Stimulated activated CD8-positive, alpha-beta memory T cell treated with anti-CD3 and anti-CD28 coated beads, Interleukin-4, amount 100 ng/mL, for 24 hours (primary cell): ENCODE data around the gene ADAMTS2.

Experiments used
- DNase-seq: peaks from one replicate; pipeline ENCODE4 v3.0.0-alpha.2; 2020; ENCODE audit warnings: low read depth

ADAMTS2 gene

DNA sequence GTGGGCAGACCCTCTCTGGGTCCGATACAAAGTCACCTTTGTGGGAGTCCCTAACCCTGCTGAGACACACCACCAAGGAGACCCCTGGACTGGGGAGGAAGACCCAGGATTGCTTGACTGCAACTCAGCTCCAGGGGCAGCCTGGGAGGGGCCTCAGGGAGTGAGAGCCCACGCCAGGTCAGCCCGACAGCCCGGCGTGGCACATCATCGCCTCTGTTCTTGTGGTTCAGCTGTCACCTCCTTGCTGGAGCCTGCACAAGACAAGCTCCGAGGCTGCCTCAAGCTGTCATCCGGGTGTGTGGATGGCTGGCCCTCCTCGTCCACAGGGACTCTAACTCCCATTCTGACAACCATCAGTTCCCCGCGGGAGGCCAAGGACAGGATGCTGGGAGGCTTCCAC, 151.5 kb downstream of the ADAMTS2 start:
- DNase-seq: no peak

DNA sequence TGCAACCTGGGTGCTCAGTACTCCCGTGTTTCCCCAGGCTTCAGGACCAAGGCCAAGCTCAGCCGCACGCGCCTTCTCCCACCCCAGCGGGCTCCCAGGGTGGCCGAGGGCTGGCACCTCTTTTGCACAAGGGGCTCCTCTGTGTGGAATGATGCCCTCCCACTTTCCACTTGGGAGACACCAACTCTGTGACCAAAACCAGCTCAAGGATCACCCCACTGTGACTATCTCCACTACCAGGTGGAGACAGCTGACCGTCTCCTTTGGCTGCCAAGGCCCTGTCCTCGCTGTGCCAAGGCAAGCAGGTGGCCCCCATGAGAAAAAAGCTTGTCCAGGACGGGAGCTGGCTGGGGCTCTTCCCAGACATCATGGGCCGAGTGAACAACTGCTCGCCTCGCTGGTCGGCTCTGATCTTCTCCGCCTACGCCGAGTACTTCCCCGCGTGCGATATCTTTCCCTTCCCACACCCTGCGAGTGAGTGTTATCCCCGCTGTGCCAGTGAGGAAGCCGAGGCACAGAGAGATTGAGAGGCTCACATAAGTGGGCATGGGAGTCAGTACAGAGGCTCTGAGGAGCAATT, 152.3 kb downstream of the ADAMTS2 start:
- DNase-seq: no peak

DNA sequence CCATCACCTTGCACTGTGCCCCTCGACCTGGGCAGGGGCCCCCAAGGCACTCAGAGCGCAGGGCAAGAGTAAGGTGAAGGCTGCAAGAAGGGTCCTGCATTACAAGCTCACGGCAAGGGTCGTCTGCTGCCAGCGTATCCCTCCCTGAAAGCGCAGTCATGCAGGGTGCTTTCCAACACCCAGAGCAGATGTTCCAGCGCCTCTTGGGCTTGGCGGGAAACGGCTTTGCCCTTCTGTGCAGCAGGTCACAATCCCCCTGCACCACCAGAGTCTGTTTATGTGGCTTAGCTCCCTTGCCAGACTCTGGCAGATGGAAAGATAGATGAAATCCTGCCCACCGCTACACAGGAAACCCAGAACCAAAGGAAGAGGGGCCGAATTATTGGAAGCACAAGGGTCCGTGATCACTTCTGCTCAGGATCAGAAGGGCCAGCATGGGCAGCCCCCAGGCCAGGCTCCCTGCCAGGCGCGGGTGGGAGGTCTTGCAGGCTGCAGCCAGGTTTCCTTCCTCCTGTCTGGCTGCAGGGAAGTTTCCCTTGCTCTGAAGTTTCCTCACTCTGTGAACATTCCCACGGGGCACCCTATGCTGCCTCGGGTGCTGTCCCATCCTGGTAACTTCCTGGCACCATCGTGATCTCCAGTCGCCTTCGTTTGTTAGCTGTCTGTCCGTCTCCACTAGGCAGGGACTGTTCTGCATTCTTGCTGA, 152.9 kb downstream of the ADAMTS2 start:
- no peak for DNase-seq

DNA sequence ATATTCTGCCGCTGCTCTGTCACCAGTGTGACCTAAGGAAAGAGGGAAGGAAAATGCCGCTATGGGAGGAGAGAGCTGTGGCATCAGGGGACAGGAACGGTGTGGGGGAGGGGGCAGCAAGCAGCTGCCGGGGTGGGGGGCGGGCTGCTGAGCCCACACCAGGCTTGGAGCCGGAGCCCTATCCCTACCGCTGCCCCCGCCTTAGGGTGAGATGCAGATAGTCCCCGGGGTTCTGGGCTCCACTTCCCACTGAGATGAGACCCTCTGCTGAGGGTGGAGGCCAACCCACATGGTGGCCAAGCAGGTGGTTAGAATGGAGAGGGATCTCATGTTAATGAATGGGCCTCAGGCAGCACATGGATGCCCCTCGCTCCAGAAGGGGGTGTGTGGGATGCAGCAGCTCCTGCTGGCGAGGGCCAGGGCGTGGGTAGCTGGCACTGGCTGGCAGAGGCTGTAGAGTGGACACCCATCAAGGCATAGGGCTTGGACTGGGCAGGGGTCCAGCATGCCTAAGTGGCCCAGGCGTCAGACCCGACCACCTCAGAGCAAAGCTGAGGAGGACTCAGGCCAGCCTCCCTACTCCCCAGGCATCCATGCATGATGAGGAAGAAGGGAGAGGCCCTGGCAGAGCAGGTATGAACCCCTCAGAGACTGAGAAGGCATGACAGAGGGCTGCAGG, 153.6 kb downstream of the ADAMTS2 start:
- DNase-seq: no peak

DNA sequence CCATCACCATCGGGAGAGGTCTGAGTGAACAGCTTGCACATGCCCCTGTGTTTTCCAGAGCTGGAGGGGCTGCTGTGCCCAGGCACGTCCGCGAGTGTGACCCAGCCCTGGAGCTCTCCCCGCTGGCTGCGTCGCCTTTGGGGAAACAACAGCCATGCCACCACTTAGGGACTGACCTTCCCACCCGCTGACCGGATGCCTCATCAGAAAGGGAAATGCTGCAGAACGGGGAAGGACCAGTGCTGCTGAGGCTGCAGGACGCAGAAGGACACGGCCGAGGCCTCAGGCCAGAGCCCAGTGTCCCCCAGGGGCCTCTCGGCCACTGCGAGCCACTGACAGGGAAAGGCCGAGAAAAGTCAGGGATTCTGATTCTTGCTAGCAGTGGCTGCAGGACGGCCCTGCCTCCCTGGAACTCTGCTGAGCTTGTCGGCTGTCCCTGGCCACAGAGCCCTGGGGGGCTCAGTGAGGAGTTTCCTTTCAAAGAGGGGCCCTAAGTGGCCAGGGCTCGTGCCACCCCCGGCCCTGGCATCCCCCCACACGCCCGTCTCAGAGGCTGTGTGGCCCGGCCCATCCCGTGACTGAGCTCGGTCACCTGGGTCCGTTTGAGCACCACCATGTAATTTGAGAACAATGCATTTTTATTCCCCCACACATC, 154.3 kb downstream of the ADAMTS2 start:
- no peak for DNase-seq

DNA sequence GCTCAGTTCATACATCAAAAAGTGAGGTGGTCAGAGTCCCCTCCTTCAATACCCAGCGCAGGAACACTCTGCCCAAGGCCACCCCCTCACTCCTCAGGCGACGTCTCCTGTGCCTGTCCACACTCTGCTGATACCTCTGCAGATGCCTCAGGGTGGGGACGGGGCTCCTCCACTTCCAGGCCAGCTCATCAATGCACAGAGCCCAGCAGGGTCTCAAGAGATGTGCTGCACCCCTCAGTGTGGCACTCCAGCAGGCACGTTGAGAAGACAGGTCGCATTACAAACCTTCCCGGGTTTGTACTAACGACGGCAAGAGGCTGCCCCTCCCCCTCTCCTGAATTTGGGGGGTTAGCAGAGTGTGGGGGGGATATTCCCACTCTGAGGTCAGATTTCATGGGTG, 156.6 kb downstream of the ADAMTS2 start:
- no peak for DNase-seq

DNA sequence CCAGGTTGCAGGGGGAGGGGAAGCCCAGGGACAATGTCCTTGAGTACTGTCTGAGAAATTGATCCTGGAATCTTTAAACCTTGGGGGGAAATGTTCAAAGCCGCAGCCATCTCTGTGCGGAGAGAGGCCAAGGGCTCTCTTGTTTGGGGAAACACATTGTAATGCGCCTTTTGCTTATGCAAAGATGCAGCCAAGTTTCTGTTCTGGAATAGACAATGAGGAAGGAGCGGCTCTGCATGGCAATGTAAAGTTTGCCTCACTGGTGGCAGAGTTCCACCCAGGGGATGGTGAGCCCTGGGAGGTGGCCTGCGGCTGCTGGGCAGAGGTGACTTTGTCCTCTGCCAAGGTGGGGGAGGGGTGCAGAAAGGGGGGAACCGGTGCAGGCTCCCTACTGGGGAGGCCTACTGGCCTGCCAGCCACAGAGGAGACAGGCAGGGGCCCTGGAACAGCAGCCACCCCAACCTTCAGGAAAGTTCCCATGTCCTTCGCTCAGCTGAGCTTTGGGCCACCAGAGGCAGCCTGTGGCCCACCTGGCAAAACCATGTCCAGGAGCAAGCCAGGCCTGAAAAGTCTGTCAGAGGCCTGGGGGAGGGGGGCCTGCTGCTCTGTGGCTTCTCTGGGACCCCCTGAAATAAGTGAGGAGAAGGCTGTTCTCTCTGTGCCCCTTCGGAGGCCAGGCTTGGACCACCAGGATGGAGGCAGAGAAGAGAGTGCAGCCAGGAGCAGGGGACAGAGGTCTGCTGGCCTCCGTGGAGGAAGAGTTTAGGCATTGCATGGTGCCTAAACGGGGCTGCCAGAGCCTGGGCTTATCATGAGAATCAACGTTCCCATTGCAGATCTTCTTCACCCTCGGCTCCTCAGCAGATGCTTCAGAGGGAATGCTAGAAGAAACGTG, 157.3 kb downstream of the ADAMTS2 start:
- DNase-seq: no peak

DNA sequence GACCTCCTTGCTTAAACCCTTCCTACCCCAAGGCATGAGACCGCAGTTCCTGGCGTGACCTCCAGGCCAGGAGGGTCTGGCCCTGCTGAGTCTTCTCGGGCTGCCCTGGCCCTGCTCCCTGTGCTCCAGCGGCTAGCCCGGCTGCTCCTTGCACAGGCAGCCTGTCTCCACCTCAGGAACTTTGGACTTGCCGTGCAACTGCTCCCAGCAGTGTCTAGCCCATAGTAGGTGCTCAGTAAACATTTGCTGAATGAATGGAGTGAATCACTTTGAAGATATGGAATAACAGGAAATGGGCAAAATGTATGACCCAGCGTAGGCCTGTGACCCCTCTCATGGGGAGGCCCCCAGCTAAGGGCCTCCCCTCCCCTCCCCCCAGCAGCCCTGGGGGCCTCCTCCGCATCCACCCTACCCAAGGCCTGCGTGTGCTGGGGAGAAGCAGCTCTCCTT, 158.0 kb downstream of the ADAMTS2 start:
- no peak for DNase-seq

DNA sequence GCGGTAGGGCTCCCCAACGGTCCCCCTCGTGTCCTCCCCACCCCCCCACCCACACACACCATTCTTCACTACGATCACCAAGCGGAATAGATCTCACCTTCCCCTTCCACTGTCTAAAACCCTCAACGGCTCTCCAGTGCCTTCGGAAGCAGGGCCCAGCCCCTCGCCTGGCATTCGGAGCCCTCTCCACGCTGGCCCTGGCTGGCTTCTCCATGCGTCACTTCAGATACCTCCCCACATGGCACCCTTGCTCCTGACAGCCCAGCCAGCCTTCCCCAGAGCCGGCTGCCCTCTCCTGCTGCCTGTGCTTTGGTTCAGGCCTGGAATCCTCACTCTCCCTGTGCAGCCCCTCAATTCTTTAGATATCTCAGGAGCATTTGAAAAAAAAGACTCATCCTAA, 158.5 kb downstream of the ADAMTS2 start:
- no peak for DNase-seq

DNA sequence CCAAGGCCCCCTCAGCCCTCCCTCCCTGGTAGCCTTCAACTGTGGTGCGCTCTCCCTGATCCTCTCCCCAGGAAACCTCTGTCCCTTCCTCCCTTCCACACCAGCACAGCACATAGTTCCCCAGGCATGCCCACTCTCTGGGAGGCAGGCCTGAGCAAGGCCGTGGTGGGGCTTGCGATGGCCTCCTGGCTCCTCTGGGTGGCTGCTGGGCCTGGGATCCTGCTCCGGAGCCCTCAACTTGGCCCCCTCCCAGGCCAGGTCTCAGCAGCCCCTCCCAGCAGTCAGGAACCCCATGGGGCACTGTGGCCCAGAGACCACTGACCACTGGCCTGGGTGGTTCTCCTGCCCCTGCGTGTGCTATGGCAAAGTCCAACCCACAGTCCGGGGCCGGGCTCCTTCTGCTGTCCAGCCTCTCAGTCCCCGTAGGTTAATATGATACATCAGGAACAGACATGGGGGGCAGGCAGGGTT, 159.3 kb downstream of the ADAMTS2 start:
- no peak for DNase-seq

DNA sequence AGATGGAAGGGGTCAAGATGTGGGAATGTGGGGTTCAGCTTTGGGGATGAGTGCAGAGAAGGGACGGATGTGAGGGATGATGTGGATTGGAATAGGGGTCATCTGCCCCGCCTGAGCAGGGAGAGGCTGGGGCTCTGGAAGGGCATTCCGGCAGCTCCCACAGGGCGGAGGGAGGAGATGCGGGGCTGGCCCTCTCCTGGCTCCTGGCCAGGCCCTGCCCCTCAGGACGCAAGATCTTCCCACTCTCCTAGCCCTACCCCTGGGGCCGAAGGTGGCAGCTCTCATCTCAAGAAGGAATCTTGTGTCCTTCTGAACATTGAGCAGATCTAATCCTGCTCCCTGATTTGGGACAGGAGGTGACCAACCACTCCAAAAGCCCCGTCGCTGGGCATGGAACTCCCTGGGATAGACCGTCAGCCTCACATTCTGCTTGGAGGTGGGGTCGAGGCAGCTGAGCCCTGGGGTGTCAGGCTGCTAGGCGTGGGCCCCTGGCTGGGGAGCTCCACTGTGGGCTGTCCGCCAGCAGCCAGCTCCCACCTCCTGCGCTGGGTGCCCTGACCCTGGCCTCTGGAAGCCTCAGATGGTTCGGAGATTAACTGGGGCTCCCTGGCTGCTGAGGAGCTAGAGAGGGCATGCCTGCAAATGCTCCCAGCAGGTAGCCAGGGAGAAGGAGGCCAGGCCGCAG, 159.9 kb downstream of the ADAMTS2 start:
- DNase-seq: no peak

DNA sequence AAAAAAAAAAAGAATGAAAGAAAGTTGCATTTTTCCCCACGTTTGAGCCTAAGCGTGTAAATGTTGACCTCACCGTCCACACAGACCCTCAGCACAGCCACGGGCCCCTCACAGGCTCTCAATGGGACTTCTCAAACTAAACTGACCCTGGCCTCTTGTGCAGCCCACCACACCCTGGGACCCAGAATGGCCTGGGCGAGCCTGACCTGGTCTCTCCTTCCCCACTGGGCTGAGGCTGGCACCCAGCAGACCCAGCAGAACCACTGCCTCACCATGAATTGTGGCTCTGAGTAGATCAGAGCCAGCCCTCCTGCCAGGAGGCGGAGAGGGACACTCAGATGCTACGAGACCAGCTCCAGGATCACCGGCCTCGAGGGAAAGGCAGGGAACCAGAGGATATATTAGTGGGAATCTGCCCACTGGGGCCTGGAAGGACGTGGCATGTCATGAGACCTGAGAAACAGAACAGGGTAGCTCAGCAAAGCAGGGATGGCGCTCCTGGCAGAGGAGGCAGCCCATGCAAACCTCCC, 160.7 kb downstream of the ADAMTS2 start:
- DNase-seq: no peak

DNA sequence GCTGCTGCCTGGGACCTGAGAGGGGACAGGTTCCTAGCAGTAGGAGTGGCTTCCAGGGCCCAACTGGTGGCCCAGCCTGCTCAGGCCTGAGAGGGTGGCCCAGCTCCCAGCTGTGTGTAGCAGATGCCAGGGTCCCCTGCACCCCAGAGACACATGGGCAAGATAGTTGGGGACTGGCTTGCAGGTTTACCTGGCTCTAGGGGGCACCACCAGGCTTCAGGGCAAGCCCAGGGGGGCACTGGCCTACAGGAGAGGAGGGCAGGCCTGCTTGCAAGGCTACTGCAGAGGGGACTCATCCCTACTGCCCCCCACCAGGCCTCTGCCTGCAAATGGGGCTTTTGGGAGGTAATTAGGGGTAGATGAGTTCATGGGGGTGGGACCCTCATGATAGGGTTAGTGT, 161.8 kb downstream of the ADAMTS2 start:
- DNase-seq: no peak

DNA sequence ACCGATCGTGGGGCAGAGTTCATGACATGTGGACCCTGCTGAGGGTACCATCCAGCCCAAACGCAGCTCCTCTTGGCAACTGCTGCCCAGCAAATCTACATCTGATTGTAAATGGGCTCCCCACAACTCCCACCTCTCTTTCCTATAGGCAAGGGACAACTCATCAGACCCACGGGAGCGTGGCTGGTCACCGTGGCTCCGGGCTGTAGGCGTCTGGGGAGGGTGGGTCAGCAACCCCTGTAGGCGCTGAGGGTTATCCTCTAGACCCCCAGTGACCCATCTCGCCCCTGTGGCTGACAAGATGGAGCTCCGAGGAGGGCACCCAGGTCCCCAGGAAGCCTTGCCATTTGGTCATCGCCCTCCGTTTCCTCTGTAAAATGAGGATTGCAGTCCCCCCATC, 162.7 kb downstream of the ADAMTS2 start:
- no peak for DNase-seq

DNA sequence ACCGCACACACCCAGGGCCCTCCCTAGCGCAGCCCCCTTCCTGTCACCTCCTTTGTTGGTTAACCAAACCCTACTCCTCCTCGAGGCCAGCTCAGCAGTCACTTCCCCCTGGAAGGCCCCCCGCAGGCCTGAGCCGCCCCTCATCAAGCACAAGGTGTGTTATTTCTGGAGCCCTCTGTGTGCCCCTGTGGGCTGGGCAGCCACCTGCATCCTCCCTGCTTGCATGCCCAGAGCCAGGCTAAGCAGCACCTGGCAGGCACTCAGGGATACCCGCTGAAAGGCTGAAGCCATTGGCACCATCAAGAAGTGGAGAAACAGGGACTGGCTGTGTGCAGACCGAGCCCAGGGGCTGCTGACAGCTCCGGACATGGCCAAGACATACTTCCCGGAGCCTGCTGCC, 163.3 kb downstream of the ADAMTS2 start:
- DNase-seq: no peak

DNA sequence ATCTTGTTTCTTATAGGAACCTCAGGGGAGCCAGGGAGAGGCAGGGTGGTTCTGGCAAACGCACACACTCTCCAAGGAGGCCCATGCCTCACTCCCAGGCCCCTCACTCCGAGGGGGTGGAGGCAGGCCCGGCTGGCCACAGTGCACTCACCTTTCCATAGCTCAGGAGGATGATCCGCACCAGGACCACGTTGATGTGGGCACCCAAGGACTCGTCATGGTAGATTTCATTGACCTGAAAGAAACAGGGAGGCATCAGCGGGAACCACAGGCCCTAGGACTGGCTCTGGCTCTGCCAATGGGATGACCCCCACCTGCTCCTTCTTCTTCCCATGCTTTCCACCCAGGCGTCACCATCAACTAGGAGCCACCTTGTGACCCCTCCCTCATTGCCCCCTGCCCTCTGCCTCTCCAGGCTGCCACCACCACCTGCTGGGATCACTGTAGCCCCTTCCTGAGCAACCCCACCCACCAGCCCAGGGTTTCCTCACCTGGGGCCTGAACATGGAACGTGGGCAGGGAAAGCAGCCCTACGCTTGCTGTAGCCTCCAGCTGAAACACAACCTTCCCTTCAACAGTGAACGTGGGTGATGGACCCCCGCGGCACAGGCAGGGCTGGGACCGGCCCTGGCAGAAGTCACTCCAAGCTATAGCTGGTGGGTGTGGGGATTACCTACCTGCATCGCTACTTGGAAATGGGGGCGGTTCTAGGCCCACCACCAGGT, 164.2 kb downstream of the ADAMTS2 start:
- no peak for DNase-seq

DNA sequence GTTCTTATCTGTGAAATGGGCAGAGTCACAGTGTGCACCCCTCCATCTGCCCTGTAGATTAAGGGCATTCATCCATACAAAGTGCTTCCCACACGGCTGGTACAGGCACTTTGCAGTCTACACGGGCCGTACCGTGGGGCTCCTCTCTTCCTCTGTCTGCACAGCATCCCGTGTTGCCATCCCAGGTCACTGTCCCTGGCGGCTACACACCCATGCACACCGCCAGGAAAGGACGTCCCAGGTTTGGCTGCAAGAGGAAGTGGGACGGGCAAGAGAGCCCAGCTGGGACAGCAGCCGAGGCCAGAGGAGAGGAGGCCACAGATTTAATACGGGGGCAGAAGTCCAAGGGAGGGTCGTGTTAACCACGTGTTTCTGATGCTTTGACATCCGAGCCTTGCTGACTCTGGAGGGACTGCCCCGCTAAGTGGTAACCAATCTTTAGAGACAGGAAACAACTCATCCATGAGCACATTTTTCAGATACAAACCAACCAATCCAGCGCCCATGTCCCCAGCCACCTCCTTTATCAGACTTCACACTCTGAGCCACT, 165.1 kb downstream of the ADAMTS2 start:
- DNase-seq: no peak

DNA sequence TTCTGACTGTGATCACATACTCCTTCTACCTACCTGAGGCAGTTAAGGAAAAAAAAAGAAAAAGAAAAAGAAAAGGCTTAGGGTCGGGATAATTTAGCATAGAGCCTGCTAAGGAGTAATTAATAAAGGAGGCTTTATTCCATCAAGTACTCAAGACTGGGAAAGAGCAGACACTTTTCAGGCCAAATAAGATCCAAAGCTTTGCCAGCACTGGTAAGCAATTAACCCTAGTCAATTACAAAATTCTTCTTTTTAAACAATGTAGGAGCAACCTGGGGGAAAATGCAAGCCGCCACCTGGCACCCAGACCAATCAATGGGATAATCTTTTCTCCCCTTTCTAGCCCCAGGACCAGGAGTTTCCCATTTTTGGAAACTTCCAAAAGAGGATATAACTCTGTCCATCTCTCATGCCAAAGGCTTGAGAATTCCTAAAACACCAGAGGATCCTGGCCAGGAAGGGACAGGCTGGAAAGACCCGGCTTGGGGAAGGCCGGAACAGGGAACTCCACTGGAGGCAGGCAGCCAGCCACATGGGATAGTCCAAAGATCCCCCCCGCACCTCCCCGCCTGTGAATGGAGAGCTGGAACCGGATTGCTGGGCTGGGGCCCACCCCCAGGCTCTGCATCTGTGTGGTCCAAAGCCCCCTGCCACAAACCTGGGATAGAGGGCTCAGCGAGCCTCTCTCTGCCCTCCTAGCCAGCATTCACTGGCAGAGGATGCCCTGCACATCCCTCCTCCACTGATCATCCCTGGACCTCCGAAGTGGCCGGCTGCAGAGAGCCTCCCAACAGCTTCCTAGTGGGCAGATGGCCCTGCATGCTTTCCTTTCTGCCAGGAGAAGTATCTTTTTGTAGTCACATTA, 167.3 kb downstream of the ADAMTS2 start:
- DNase-seq: no peak
